Omental fat pad (tissue), 4 donors: ENCODE data around the gene OLIG1. TPM values are rescaled to one million over a fixed set of nuclear protein-coding genes. Genes with fewer than 3 reads are reported as not detected.

Experiments
- ATAC-seq: fragments of 150-250 bp; one replicate; pipeline ENCODE4 v1.9.1; 2016; ENCODE audit warnings: mild to moderate bottlenecking, moderate library complexity; ENCODE audit not compliant: low FRiP score
- DNase-seq: peaks from one replicate; pipeline ENCODE4 v3.0.0-alpha.2; 2019; ENCODE audit warnings: low spot score
- total RNA-seq, 4 donors: library from RNA; depleted of rRNA; stranded (reverse); fragments of >200 nt; gene quantifications; one replicate each; pipeline ENCODE4 v1.1.0, GENCODE V29; 2016
- TF ChIP-seq, protein P1 (sequence below), 3 donors: fragments of 450-650 bp; IDR thresholded peaks; one replicate each; pipeline ENCODE4 v1.5.1; 2016 to 2017; ENCODE audit warnings: antibody characterized with exemption in 3 of 3, mild to moderate bottlenecking in 3 of 3, moderate library complexity in 2 of 3

The OLIG1 gene
- total RNA-seq, 4 donors from 2014 or later: not detected

DNA sequence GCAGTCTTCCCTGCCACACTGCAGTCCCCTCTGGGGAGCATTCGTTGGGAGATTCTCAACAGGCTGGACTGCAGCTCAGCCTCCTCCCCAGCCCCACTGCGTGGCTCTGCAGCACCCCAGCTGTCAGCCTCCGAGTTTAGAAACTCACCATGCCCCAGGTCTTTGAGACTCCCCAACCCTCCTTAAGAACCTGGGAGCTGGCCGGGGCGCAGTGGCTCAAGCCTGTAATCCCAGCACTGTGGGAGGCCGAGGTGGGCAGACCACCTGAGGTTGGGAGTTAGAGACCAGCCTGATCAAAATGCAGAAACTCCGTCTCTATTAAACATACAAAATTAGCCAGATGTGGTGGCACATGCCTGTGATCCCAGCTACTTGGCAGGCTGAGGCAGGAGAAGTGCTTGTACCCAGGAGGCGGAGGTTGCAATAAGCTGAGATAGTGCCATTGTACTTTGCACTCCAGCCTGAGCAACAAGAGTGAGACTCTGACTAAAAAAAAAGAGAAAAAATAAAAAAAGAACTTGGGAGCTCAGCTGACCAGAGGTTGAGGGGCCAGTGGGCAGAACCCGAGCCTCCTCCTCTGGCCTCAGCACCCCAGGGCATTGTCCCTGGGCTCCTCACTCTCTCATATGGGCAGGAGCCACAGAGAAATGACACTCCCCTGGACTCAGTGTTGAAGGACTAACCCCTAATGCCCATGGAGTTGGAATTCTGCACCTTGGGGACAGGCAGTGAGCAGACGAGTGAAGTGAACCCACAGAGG is 38.6 kb upstream of the OLIG1 start:
- ATAC-seq: no peak
- DNase-seq: no peak
- TF ChIP-seq, protein P1, sequence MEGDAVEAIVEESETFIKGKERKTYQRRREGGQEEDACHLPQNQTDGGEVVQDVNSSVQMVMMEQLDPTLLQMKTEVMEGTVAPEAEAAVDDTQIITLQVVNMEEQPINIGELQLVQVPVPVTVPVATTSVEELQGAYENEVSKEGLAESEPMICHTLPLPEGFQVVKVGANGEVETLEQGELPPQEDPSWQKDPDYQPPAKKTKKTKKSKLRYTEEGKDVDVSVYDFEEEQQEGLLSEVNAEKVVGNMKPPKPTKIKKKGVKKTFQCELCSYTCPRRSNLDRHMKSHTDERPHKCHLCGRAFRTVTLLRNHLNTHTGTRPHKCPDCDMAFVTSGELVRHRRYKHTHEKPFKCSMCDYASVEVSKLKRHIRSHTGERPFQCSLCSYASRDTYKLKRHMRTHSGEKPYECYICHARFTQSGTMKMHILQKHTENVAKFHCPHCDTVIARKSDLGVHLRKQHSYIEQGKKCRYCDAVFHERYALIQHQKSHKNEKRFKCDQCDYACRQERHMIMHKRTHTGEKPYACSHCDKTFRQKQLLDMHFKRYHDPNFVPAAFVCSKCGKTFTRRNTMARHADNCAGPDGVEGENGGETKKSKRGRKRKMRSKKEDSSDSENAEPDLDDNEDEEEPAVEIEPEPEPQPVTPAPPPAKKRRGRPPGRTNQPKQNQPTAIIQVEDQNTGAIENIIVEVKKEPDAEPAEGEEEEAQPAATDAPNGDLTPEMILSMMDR (IDR thresholded peaks at IDR 0.05): no peak

DNA sequence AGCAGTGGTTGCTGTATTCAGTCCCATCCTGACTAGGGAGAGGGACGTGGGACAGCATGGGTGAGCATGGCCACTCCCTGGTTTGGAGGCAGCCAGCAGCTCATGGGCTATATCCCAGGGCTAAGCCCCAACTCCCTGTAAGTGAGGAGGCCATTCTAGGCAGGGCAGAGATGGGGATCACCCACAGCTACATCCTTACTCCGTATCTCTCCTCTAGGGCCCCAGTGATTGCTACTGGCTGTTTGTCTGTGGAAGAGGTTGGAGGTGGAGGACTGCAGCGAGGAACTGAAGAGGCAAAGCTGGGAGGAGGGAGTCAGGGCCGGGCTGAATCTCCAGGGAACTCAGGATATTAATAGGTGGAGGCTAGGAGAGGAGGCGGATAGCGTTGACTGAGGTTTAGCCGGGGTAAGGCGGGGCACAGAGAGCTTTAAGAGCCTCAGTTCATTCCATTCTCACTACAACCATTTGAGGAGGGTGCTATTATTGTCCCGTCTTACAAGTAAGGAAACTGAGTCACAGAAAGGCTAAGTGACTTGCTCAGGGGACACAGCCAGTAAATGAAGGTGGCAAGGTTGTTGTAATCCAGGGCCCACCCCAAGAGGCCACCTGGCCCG is 37.4 kb upstream of the OLIG1 start:
- TF ChIP-seq, protein P1 (IDR thresholded peaks at IDR 0.05): no peak
- no peak for DNase-seq

DNA sequence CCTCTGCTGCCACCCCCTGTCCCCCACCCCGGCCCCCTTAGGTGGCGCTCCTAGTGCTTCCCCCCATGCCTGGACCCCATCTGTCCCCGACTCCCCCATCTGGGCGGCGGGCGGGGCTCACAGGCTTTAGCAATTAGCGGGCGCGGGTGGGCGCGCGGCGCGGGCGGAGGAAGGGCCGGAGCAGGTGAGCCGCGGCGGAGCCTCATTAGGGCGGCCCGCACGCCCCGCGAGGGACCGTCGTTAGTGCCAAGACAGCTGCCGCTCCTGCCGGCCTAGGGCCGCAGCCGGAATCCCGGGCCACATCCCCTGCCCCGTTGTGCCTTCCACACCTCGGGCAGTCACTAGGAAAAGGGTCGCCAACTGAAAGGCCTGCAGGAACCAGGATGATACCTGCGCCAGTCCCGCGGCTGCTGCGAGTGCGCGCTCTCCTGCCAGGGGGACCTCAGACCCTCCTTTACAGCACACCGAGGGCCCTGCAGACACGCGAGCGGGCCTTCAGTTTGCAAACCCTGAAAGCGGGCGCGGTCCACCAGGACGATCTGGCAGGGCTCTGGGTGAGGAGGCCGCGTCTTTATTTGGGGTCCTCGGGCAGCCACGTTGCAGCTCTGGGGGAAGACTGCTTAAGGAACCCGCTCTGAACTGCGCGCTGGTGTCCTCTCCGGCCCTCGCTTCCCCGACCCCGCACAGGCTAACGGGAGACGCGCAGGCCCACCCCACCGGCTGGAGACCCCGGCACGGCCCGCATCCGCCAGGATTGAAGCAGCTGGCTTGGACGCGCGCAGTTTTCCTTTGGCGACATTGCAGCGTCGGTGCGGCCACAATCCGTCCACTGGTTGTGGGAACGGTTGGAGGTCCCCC is 36.6 kb upstream of the OLIG1 start:
- DNase-seq (no peak), ATAC-seq (no peak)
- TF ChIP-seq, protein P1 (IDR thresholded peaks at IDR 0.05): no peak

More for the DNA sequence above, 37.4 kb upstream of the OLIG1 start:
- ATAC-seq: no peak

DNA sequence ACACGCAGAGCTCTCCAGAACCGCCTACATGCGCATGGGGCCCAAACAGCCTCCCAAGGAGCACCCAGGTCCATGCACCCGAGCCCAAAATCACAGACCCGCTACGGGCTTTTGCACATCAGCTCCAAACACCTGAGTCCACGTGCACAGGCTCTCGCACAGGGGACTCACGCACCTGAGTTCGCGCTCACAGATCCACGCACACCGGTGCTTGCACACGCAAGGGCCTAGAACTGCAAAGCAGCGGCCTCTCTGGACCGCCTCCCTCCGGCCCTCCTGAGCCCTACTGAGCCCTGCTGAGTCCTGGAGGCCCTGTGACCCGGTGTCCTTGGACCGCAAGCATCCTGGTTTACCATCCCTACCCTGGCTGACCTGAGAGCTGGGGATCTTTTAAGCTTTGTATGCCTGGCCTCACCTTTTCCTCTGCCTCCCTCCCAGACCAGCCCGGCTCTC is 36.0 kb upstream of the OLIG1 start:
- TF ChIP-seq, protein P1 (IDR thresholded peaks at IDR 0.05): no peak
- no peak for DNase-seq
- ATAC-seq: no peak

DNA sequence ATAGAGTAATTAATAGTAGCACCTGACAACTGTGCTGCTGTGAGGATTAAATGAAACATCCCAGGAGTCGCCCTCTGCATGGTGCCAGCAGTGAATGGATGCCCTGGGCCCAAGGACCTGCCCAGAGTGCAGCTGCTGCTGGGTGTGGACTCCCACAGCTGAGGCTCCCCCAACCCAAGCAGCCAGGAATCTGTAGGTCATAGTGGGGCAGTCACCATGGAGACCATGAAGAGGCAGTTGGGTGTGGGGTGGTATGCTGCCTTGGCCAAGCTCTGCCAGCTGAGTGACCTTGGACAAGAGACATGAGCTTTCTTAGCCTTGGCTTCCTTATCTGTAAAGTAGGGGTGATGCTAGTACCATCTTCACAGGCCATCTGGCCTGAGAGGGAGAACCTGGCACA is 34.8 kb upstream of the OLIG1 start:
- DNase-seq (no peak), ATAC-seq (no peak)

DNA sequence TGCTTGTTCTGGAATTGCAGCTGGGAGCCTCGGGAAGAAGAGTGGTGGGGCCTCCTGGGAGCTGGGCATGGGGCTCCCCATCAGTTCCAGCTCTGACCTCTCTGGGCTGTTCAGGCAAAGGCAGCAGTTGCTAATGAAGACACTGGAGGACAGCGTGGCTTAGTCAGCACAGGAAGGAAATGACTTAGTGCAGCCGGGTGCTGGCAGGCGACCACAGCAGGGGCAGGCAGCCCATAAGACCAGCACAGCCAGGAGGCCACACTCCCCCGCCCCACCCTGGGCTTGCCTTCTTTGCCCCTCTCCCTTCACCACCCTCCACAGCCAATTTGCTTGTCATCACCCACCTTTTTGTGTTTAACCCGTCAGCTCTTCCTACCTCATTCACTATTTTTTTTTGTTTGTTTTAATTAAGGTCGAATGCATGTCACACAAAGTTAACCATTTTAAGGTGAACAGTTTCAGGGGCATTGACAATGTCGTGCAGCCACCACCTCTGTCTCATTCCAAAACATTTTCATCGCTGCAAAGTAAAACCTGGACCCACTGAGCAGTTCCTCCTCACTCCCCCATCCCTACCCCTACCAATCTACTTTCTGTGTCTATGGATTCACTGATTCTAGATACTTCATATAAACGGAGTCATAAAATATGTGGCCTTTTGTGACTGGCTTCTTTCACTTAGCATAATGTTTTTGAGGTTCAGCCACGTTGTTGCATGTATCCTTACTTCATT is 33.3 kb upstream of the OLIG1 start:
- ATAC-seq: no peak
- DNase-seq: no peak
- TF ChIP-seq, protein P1 (IDR thresholded peaks at IDR 0.05): no peak

More for the DNA sequence above, 34.8 kb upstream of the OLIG1 start:
- TF ChIP-seq, protein P1 (IDR thresholded peaks at IDR 0.05): no peak
